Activated T-cell treated with anti-CD3 and anti-CD28 coated beads, Interleukin-2, amount 50 U/mL, for 72 hours (primary cell): ENCODE measurements around the gene SPRR5. TPM values are rescaled to one million over a fixed set of nuclear protein-coding genes. Genes with fewer than 3 reads are reported as not detected.

Experiments
- ATAC-seq, 2 donors: fragments of 150-1000 bp; cut with Tn5 transposase; replicated peaks in 1 of 2; 2 replicates each; pipeline ENCODE4 v1.10.0; 2021; ENCODE audit warnings: moderate library complexity in 2 of 2, mild to moderate bottlenecking in 1 of 2
- DNase-seq, 2 donors: peaks; one replicate each; pipeline ENCODE4 v3.0.0; 2021 to 2022; ENCODE audit warnings: mixed read lengths in 1 of 2
- H3K27ac Mint-ChIP-seq: one replicate; pipeline ENCODE4 v1.8.0; 2022; ENCODE audit warnings: mild to moderate bottlenecking, moderate library complexity, mixed read lengths
- H3K27me3 Mint-ChIP-seq: one replicate; pipeline ENCODE4 v1.8.0; 2022; ENCODE audit warnings: low read depth, mixed read lengths
- H3K36me3 Mint-ChIP-seq, 2 donors: one replicate each; pipeline ENCODE4 v1.8.0; 2022; ENCODE audit warnings: mixed read lengths in 2 of 2, mild to moderate bottlenecking in 1 of 2; ENCODE audit not compliant: insufficient read depth in 2 of 2
- H3K4me1 Mint-ChIP-seq: one replicate; pipeline ENCODE4 v1.8.0; 2022; ENCODE audit warnings: low read depth, mixed read lengths
- H3K4me3 Mint-ChIP-seq, 2 donors: one replicate each; pipeline ENCODE4 v1.8.0; 2022; ENCODE audit warnings: mild to moderate bottlenecking in 2 of 2, mixed read lengths in 2 of 2, moderate library complexity in 2 of 2
- H3K9me3 Mint-ChIP-seq, 2 donors: one replicate each; pipeline ENCODE4 v1.8.0; 2022; ENCODE audit warnings: mixed read lengths in 2 of 2
- total RNA-seq, 2 donors: library from RNA; stranded (reverse); gene quantifications; one replicate each; pipeline ENCODE4 v1.2.3, GENCODE V29; 2022

The SPRR5 gene
- total RNA-seq, 2 donors from 2014 or later = not detected

- no peaks in the 10 kb centered on the region for H3K4me1 Mint-ChIP-seq
- H3K27ac Mint-ChIP-seq = no peak overlapping the region
- H3K27me3 Mint-ChIP-seq = peaks cover 26% of the 10 kb centered on the region
- H3K9me3 Mint-ChIP-seq = peaks cover 0 to 2% of the 10 kb centered on the region in 2 donors
- DNase-seq (no peak), ATAC-seq (no peak)
- peaks cover 0 to 1% of the 10 kb centered on the region in 2 donors for H3K36me3 Mint-ChIP-seq
- no peak overlapping the region for H3K4me3 Mint-ChIP-seq
Measured at GRCh38 chr1:152919071-152919470, 27.9 kb upstream of the SPRR5 start.

GRCh38 chr1:152924191-152924590 is 22.8 kb upstream of the SPRR5 start:
- Mint-ChIP-seq H3K36me3 (no peaks in the 10 kb centered on the region), H3K27me3 (peaks cover 7% of the 10 kb centered on the region), H3K4me3 (no peak overlapping the region), H3K9me3 (peaks cover 2% of the 10 kb centered on the region in 2 donors), H3K4me1 (no peaks in the 10 kb centered on the region), H3K27ac (no peak overlapping the region)
- DNase-seq (no peak), ATAC-seq (no peak)

GRCh38 chr1:152926091-152926490 is 20.9 kb upstream of the SPRR5 start:
- Mint-ChIP-seq H3K27ac (no peak overlapping the region), H3K4me3 (no peak overlapping the region), H3K4me1 (no peaks in the 10 kb centered on the region), H3K27me3 (peaks cover 7% of the 10 kb centered on the region), H3K36me3 (no peaks in the 10 kb centered on the region), H3K9me3 (peaks cover 2% of the 10 kb centered on the region in 2 donors)
- DNase-seq (no peak), ATAC-seq (no peak)

DNA sequence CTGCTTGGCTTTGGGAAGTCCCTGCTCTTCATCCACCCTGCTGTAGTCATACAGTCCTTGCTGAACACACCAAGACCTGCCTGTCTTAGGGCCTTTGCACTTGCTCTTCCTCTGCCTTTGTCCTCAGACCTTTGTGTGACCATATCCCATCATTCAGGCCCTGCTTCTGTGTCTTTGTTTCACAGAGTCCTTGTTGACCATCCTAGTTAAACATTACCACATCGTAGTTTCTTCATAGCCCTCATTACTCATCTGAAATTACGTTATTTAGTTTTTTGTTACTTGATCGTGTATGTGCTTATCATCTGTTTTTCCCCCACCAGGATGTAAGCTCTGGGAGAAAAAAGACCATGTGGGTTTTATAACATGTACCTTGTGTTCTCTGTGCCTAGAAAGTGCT is 18.3 kb upstream of the SPRR5 start:
- DNase-seq = no peak
- no peak overlapping the region for H3K27ac Mint-ChIP-seq
- H3K27me3 Mint-ChIP-seq = no peaks in the 10 kb centered on the region
- ATAC-seq = no peak
- H3K4me3 Mint-ChIP-seq = no peak overlapping the region
- no peaks in the 10 kb centered on the region for H3K4me1 Mint-ChIP-seq
- H3K9me3 Mint-ChIP-seq = peaks cover 0 to 2% of the 10 kb centered on the region in 2 donors
- H3K36me3 Mint-ChIP-seq = no peaks in the 10 kb centered on the region

- no peak for DNase-seq
- Mint-ChIP-seq H3K4me3 (no peak overlapping the region), H3K36me3 (no peaks in the 10 kb centered on the region), H3K27ac (no peak overlapping the region), H3K9me3 (peaks cover 0 to 2% of the 10 kb centered on the region in 2 donors), H3K4me1 (no peaks in the 10 kb centered on the region), H3K27me3 (peaks cover 7% of the 10 kb centered on the region)
- ATAC-seq = no peak
Measured at GRCh38 chr1:152932170-152932811, 14.7 kb upstream of the SPRR5 start.

- H3K27me3 Mint-ChIP-seq = peaks cover 7% of the 10 kb centered on the region
- no peaks in the 10 kb centered on the region for H3K4me1 Mint-ChIP-seq
- no peak overlapping the region for H3K27ac Mint-ChIP-seq
- ATAC-seq = no peak
- H3K9me3 Mint-ChIP-seq = peaks cover 0 to 2% of the 10 kb centered on the region in 2 donors
- H3K36me3 Mint-ChIP-seq = no peaks in the 10 kb centered on the region
- no peak overlapping the region for H3K4me3 Mint-ChIP-seq
- no peak for DNase-seq
Measured at GRCh38 chr1:152933196-152933595, 13.8 kb upstream of the SPRR5 start.

DNA sequence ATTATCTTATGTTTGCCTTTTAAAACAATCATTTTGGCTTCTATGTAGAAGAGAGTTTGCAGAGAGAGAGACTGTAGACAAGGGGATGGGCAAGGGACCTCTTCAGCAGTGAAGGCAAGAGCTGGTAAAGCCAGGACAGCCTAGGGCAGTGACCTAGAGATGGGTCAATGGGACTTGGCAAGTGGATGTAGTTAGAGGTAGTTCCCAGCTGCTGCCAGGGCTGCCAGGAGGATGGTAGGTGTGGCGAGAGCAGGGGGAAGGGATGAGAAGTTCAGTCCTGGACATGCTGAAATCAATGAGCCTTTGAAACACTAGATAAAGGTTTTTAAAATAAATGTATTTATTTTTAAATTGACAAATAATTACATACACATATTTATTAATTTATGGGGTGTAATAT is 6.4 kb upstream of the SPRR5 start:
- H3K4me3 Mint-ChIP-seq = no peak overlapping the region
- H3K9me3 Mint-ChIP-seq = no peaks in the 10 kb centered on the region
- no peak overlapping the region for H3K27ac Mint-ChIP-seq
- peaks cover 0 to 2% of the 10 kb centered on the region in 2 donors for H3K36me3 Mint-ChIP-seq
- H3K4me1 Mint-ChIP-seq = no peaks in the 10 kb centered on the region
- ATAC-seq (no peak), DNase-seq (no peak)
- H3K27me3 Mint-ChIP-seq = no peaks in the 10 kb centered on the region

- no peak overlapping the region for H3K4me3 Mint-ChIP-seq
- no peaks in the 10 kb centered on the region for H3K27me3 Mint-ChIP-seq
- no peak overlapping the region for H3K27ac Mint-ChIP-seq
- DNase-seq (no peak), ATAC-seq (no peak)
- no peaks in the 10 kb centered on the region for H3K9me3 Mint-ChIP-seq
- H3K36me3 Mint-ChIP-seq = peaks cover 0 to 2% of the 10 kb centered on the region in 2 donors
- H3K4me1 Mint-ChIP-seq = no peaks in the 10 kb centered on the region
Measured at GRCh38 chr1:152941037-152941711, 5.8 kb upstream of the SPRR5 start.

DNA sequence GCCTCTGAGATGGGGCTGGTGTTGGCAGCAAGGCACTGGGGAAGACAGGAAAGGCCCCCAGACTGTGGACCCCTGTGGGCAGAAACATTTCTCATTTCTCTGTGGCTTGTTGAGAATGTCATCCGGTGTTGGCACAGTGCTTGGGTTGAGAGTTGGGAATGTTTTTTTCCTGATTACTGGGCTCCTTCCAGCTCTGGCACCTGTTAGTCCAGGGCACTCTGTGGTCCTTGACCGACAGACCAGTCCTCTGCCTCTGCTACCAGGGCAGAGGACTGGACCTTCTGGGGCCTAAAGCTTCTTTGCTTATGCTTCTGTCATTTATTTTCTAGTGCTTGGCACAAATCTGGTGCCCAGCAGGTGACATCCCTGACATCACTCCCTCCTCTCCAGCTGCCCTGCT is 4.8 kb upstream of the SPRR5 start:
- H3K4me3 Mint-ChIP-seq = no peak overlapping the region
- no peak overlapping the region for H3K27ac Mint-ChIP-seq
- H3K4me1 Mint-ChIP-seq = no peaks in the 10 kb centered on the region
- no peaks in the 10 kb centered on the region for H3K9me3 Mint-ChIP-seq
- ATAC-seq (no peak), DNase-seq (no peak)
- H3K36me3 Mint-ChIP-seq = peaks cover 0 to 2% of the 10 kb centered on the region in 2 donors
- no peaks in the 10 kb centered on the region for H3K27me3 Mint-ChIP-seq

- H3K27ac Mint-ChIP-seq = no peak overlapping the region
- no peaks in the 10 kb centered on the region for H3K27me3 Mint-ChIP-seq
- H3K9me3 Mint-ChIP-seq = no peaks in the 10 kb centered on the region
- no peaks in the 10 kb centered on the region for H3K4me1 Mint-ChIP-seq
- no peaks in the 10 kb centered on the region for H3K36me3 Mint-ChIP-seq
- no peak for DNase-seq
- H3K4me3 Mint-ChIP-seq = no peak overlapping the region
- ATAC-seq = no peak
Measured at GRCh38 chr1:152946248-152946647, 758 bp upstream of the SPRR5 start.

- Mint-ChIP-seq H3K27ac (no peak overlapping the region), H3K27me3 (no peaks in the 10 kb centered on the region), H3K4me3 (no peak overlapping the region), H3K9me3 (no peaks in the 10 kb centered on the region), H3K4me1 (no peaks in the 10 kb centered on the region), H3K36me3 (no peaks in the 10 kb centered on the region)
- ATAC-seq (no peak), DNase-seq (no peak)
Measured at GRCh38 chr1:152951711-152952110, 4.7 kb downstream of the SPRR5 start.

- Mint-ChIP-seq H3K4me1 (no peaks in the 10 kb centered on the region), H3K27ac (no peak overlapping the region), H3K9me3 (no peaks in the 10 kb centered on the region), H3K4me3 (no peak overlapping the region), H3K27me3 (no peaks in the 10 kb centered on the region), H3K36me3 (no peaks in the 10 kb centered on the region)
- no peak for ATAC-seq
- DNase-seq = no peak
Measured at GRCh38 chr1:152953761-152954160, 6.8 kb downstream of the SPRR5 start.

- Mint-ChIP-seq H3K27ac (no peak overlapping the region), H3K4me3 (no peak overlapping the region), H3K9me3 (no peaks in the 10 kb centered on the region), H3K4me1 (no peaks in the 10 kb centered on the region), H3K27me3 (no peaks in the 10 kb centered on the region), H3K36me3 (no peaks in the 10 kb centered on the region)
- DNase-seq (no peak), ATAC-seq (no peak)
Measured at GRCh38 chr1:152954436-152954835, 7.4 kb downstream of the SPRR5 start.

- Mint-ChIP-seq H3K27me3 (no peaks in the 10 kb centered on the region), H3K27ac (no peak overlapping the region), H3K4me3 (no peak overlapping the region), H3K9me3 (no peaks in the 10 kb centered on the region), H3K4me1 (no peaks in the 10 kb centered on the region), H3K36me3 (no peaks in the 10 kb centered on the region)
- DNase-seq = no peak
- no peak for ATAC-seq
Measured at GRCh38 chr1:152957561-152957960, 10.6 kb downstream of the SPRR5 start.
